WTC11 (cell line): ENCODE measurements around the gene CHADL. TPM values are rescaled to one million over a fixed set of nuclear protein-coding genes. Genes with fewer than 3 reads are reported as not detected.

ENCODE experiments used
- ATF1 ChIP-seq: sonication (generic); formaldehyde crosslinking; IDR thresholded peaks from 2 replicates; pipeline ENCODE4 v1.8.1; 2023; ENCODE audit warnings: mild to moderate bottlenecking, moderate library complexity, missing genetic modification reagents
- CREB1 ChIP-seq: sonication (generic); formaldehyde crosslinking; IDR thresholded peaks from 2 replicates; pipeline ENCODE4 v1.8.0; 2023; ENCODE audit warnings: mild to moderate bottlenecking, missing genetic modification reagents
- ELF4 ChIP-seq: sonication (generic); formaldehyde crosslinking; IDR thresholded peaks from 2 replicates; pipeline ENCODE4 v1.8.1; 2022; ENCODE audit warnings: low read depth, mild to moderate bottlenecking, moderate library complexity, missing genetic modification reagents
- ETV6 ChIP-seq: sonication (generic); formaldehyde crosslinking; IDR thresholded peaks from 2 replicates; pipeline ENCODE4 v1.8.1; 2022; ENCODE audit warnings: mild to moderate bottlenecking, missing genetic modification reagents
- GRHL2 ChIP-seq: fragments of 250-450 bp; sonication (Bioruptor Pico); IDR thresholded peaks from 2 replicates; pipeline ENCODE4 v1.8.0; 2022; ENCODE audit warnings: mild to moderate bottlenecking, moderate library complexity; ENCODE audit not compliant: insufficient replicate concordance, severe bottlenecking
- JUN ChIP-seq: sonication (generic); formaldehyde crosslinking; IDR thresholded peaks from 2 replicates; pipeline ENCODE4 v1.8.0; 2023; ENCODE audit warnings: mild to moderate bottlenecking, missing genetic modification reagents
- NFATC4 ChIP-seq: fragments of 250-450 bp; sonication (Bioruptor Pico); IDR thresholded peaks from 2 replicates; pipeline ENCODE4 v1.9.0; 2021; ENCODE audit warnings: mild to moderate bottlenecking
- NFYB ChIP-seq: sonication (generic); formaldehyde crosslinking; conservative IDR thresholded peaks from 2 replicates; pipeline ENCODE4 v1.8.0; 2022; ENCODE audit warnings: low read depth, missing genetic modification reagents
- RELA ChIP-seq: sonication (generic); formaldehyde crosslinking; IDR thresholded peaks from 2 replicates; pipeline ENCODE4 v1.8.1; 2022; ENCODE audit warnings: missing genetic modification reagents, mild to moderate bottlenecking, borderline replicate concordance
- SMAD3 ChIP-seq: sonication (generic); formaldehyde crosslinking; IDR thresholded peaks from 2 replicates; pipeline ENCODE4 v1.8.0; 2022; ENCODE audit warnings: missing genetic modification reagents, mild to moderate bottlenecking, borderline replicate concordance
- SP1 ChIP-seq: sonication (generic); formaldehyde crosslinking; conservative IDR thresholded peaks from 2 replicates; pipeline ENCODE4 v1.8.1; 2022; ENCODE audit warnings: missing genetic modification reagents
- TEAD1 ChIP-seq: sonication (generic); formaldehyde crosslinking; IDR thresholded peaks from 2 replicates; pipeline ENCODE4 v1.8.0; 2022; ENCODE audit warnings: mild to moderate bottlenecking, missing genetic modification reagents
- TEAD4 ChIP-seq: sonication (generic); formaldehyde crosslinking; IDR thresholded peaks from 2 replicates; pipeline ENCODE4 v1.8.0; 2022; ENCODE audit warnings: mild to moderate bottlenecking, missing genetic modification reagents
- TP53 ChIP-seq: sonication (generic); formaldehyde crosslinking; IDR thresholded peaks from 2 replicates; pipeline ENCODE4 v1.8.1; 2023; ENCODE audit warnings: mild to moderate bottlenecking, missing genetic modification reagents
- ZBTB21 ChIP-seq: sonication (generic); formaldehyde crosslinking; IDR thresholded peaks from 2 replicates; pipeline ENCODE4 v1.8.1; 2023; ENCODE audit warnings: mild to moderate bottlenecking, missing genetic modification reagents, borderline replicate concordance
- ZNF232 ChIP-seq: sonication (generic); formaldehyde crosslinking; IDR thresholded peaks from 2 replicates; pipeline ENCODE4 v1.8.0; 2022; ENCODE audit warnings: mild to moderate bottlenecking, missing genetic modification reagents
- ZNF317 ChIP-seq: sonication (generic); formaldehyde crosslinking; IDR thresholded peaks from 2 replicates; pipeline ENCODE4 v1.8.1; 2023; ENCODE audit warnings: low read depth, mild to moderate bottlenecking, moderate library complexity, missing genetic modification reagents, borderline replicate concordance
- total RNA-seq: library from RNA; stranded (reverse); gene quantifications from 3 replicates; pipeline ENCODE4 v1.2.3, GENCODE V29; 2021
- TF ChIP-seq, protein P1 (sequence below): sonication (generic); formaldehyde crosslinking; IDR thresholded peaks from 2 replicates; pipeline ENCODE4 v1.8.1; 2023; ENCODE audit warnings: mild to moderate bottlenecking, moderate library complexity, missing genetic modification reagents
- TF ChIP-seq, protein P2 (sequence below): sonication (generic); formaldehyde crosslinking; IDR thresholded peaks from 2 replicates; pipeline ENCODE4 v1.8.0; 2022; ENCODE audit warnings: mild to moderate bottlenecking, missing genetic modification reagents
- TF ChIP-seq, protein P3 (sequence below): sonication (generic); formaldehyde crosslinking; IDR thresholded peaks from 2 replicates; pipeline ENCODE4 v1.8.1; 2023; ENCODE audit warnings: mild to moderate bottlenecking, missing genetic modification reagents
- TF ChIP-seq, protein P4 (sequence below): sonication (generic); formaldehyde crosslinking; IDR thresholded peaks from 2 replicates; pipeline ENCODE4 v1.8.0; 2022; ENCODE audit warnings: mild to moderate bottlenecking, missing genetic modification reagents
- TF ChIP-seq, protein P5 (sequence below): sonication (generic); formaldehyde crosslinking; IDR thresholded peaks from 2 replicates; pipeline ENCODE4 v1.8.0; 2023; ENCODE audit warnings: missing genetic modification reagents
- TF ChIP-seq, protein P6 (sequence below): sonication (generic); formaldehyde crosslinking; IDR thresholded peaks from 2 replicates; pipeline ENCODE4 v1.8.0; 2023; ENCODE audit warnings: mild to moderate bottlenecking, missing genetic modification reagents
- TF ChIP-seq, protein P7 (sequence below): fragments of 250-450 bp; sonication (Bioruptor Pico); IDR thresholded peaks from 2 replicates; pipeline ENCODE4 v1.9.0; 2021; ENCODE audit warnings: mild to moderate bottlenecking, borderline replicate concordance

Gene CHADL
- total RNA-seq, 1 experiment from 2014 or later, result 1.2 TPM

DNA sequence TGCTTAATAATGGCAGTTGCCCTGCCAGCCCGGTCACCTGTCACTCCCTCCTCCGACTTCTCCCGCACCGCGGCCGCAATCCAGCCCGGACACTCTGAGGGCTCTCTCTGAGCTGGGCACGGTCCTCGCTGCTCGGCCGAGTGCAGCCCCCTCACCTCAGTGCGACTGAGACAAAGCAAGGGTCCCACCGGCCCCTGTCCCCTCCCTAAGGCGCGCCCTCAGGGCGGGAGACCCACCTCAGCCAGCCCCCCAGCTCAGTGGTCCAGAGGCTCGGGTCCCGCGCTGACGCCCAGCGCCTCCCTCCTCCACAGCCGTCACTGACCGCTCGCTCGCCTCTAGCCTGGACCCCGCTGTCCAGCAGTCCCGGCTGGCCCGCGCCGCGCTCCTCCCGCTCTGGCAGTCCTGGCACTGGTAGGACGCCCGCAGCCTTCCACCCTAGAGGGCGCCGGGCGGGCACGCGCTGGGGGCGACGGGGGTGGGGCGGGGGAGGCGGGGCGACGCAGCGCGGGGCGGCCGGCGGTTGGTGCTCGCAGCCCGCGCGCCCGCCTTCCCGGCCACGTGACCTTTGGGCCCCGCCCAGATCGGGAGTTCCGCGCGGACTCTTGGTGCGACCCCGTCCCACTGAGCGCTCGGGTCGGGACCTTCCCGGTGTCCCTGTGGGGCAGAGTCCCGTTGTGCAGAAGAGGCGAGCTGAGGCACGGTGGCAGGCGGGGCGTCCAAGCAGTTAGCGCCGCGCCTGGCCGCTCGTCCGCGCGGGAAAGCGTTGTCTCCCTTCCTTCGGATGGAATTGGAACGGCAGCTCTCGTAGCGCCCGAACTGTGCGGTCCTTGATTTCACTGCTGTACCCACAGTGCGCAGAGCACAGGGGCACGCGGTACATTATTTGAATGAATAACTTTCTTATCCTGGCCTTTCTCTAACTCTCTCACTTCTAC is 43.4 kb downstream of the CHADL start (continued):
- TF ChIP-seq ETV6 (CRISPR knock-in tag) (peak; percentile 51; the same call in 1 of the 2 replicates), SP1 (CRISPR knock-in tag) (peak; percentile 88), TP53 (peak; percentile 25; the same call in 1 of the 2 replicates), TEAD4 (CRISPR knock-in tag) (no peak), CREB1 (CRISPR knock-in tag) (no peak), SMAD3 (CRISPR knock-in tag) (no peak), ATF1 (peak; percentile 61; the same call in 1 of the 2 replicates), RELA (no peak), ZNF317 (no peak; the same call in 1 of the 2 replicates), NFYB (CRISPR knock-in tag) (no peak; the same call in 1 of the 2 replicates), ELF4 (CRISPR knock-in tag) (no peak), JUN (0 out of 2 replicates have a peak, but pooled peaks have one; percentile 27), NFATC4 (CRISPR knock-in tag) (no peak), ZNF232 (peak; percentile 31; the same call in 1 of the 2 replicates), TEAD1 (CRISPR knock-in tag) (no peak), ZBTB21 (peak; percentile 14; the same call in 1 of the 2 replicates), GRHL2 (no peak)
- TF ChIP-seq, protein P1, sequence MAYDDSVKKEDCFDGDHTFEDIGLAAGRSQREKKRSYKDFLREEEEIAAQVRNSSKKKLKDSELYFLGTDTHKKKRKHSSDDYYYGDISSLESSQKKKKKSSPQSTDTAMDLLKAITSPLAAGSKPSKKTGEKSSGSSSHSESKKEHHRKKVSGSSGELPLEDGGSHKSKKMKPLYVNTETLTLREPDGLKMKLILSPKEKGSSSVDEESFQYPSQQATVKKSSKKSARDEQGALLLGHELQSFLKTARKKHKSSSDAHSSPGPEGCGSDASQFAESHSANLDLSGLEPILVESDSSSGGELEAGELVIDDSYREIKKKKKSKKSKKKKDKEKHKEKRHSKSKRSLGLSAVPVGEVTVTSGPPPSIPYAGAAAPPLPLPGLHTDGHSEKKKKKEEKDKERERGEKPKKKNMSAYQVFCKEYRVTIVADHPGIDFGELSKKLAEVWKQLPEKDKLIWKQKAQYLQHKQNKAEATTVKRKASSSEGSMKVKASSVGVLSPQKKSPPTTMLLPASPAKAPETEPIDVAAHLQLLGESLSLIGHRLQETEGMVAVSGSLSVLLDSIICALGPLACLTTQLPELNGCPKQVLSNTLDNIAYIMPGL (CRISPR knock-in tag), result 0 out of 2 replicates have a peak, but pooled peaks have one; percentile 21
- TF ChIP-seq, protein P2, sequence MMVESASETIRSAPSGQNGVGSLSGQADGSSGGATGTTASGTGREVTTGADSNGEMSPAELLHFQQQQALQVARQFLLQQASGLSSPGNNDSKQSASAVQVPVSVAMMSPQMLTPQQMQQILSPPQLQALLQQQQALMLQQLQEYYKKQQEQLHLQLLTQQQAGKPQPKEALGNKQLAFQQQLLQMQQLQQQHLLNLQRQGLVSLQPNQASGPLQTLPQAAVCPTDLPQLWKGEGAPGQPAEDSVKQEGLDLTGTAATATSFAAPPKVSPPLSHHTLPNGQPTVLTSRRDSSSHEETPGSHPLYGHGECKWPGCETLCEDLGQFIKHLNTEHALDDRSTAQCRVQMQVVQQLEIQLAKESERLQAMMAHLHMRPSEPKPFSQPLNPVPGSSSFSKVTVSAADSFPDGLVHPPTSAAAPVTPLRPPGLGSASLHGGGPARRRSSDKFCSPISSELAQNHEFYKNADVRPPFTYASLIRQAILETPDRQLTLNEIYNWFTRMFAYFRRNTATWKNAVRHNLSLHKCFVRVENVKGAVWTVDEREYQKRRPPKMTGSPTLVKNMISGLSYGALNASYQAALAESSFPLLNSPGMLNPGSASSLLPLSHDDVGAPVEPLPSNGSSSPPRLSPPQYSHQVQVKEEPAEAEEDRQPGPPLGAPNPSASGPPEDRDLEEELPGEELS, result 0 out of 2 replicates have a peak, but pooled peaks have one; percentile 24
- TF ChIP-seq, protein P3, sequence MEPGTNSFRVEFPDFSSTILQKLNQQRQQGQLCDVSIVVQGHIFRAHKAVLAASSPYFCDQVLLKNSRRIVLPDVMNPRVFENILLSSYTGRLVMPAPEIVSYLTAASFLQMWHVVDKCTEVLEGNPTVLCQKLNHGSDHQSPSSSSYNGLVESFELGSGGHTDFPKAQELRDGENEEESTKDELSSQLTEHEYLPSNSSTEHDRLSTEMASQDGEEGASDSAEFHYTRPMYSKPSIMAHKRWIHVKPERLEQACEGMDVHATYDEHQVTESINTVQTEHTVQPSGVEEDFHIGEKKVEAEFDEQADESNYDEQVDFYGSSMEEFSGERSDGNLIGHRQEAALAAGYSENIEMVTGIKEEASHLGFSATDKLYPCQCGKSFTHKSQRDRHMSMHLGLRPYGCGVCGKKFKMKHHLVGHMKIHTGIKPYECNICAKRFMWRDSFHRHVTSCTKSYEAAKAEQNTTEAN (CRISPR knock-in tag), result no peak
- TF ChIP-seq, protein P4, sequence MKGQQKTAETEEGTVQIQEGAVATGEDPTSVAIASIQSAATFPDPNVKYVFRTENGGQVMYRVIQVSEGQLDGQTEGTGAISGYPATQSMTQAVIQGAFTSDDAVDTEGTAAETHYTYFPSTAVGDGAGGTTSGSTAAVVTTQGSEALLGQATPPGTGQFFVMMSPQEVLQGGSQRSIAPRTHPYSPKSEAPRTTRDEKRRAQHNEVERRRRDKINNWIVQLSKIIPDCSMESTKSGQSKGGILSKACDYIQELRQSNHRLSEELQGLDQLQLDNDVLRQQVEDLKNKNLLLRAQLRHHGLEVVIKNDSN, result peak; percentile 93
- TF ChIP-seq, protein P5, sequence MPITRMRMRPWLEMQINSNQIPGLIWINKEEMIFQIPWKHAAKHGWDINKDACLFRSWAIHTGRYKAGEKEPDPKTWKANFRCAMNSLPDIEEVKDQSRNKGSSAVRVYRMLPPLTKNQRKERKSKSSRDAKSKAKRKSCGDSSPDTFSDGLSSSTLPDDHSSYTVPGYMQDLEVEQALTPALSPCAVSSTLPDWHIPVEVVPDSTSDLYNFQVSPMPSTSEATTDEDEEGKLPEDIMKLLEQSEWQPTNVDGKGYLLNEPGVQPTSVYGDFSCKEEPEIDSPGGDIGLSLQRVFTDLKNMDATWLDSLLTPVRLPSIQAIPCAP (CRISPR knock-in tag), result no peak
- TF ChIP-seq, protein P6, sequence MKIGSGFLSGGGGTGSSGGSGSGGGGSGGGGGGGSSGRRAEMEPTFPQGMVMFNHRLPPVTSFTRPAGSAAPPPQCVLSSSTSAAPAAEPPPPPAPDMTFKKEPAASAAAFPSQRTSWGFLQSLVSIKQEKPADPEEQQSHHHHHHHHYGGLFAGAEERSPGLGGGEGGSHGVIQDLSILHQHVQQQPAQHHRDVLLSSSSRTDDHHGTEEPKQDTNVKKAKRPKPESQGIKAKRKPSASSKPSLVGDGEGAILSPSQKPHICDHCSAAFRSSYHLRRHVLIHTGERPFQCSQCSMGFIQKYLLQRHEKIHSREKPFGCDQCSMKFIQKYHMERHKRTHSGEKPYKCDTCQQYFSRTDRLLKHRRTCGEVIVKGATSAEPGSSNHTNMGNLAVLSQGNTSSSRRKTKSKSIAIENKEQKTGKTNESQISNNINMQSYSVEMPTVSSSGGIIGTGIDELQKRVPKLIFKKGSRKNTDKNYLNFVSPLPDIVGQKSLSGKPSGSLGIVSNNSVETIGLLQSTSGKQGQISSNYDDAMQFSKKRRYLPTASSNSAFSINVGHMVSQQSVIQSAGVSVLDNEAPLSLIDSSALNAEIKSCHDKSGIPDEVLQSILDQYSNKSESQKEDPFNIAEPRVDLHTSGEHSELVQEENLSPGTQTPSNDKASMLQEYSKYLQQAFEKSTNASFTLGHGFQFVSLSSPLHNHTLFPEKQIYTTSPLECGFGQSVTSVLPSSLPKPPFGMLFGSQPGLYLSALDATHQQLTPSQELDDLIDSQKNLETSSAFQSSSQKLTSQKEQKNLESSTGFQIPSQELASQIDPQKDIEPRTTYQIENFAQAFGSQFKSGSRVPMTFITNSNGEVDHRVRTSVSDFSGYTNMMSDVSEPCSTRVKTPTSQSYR (CRISPR knock-in tag), result no peak
- TF ChIP-seq, protein P7, sequence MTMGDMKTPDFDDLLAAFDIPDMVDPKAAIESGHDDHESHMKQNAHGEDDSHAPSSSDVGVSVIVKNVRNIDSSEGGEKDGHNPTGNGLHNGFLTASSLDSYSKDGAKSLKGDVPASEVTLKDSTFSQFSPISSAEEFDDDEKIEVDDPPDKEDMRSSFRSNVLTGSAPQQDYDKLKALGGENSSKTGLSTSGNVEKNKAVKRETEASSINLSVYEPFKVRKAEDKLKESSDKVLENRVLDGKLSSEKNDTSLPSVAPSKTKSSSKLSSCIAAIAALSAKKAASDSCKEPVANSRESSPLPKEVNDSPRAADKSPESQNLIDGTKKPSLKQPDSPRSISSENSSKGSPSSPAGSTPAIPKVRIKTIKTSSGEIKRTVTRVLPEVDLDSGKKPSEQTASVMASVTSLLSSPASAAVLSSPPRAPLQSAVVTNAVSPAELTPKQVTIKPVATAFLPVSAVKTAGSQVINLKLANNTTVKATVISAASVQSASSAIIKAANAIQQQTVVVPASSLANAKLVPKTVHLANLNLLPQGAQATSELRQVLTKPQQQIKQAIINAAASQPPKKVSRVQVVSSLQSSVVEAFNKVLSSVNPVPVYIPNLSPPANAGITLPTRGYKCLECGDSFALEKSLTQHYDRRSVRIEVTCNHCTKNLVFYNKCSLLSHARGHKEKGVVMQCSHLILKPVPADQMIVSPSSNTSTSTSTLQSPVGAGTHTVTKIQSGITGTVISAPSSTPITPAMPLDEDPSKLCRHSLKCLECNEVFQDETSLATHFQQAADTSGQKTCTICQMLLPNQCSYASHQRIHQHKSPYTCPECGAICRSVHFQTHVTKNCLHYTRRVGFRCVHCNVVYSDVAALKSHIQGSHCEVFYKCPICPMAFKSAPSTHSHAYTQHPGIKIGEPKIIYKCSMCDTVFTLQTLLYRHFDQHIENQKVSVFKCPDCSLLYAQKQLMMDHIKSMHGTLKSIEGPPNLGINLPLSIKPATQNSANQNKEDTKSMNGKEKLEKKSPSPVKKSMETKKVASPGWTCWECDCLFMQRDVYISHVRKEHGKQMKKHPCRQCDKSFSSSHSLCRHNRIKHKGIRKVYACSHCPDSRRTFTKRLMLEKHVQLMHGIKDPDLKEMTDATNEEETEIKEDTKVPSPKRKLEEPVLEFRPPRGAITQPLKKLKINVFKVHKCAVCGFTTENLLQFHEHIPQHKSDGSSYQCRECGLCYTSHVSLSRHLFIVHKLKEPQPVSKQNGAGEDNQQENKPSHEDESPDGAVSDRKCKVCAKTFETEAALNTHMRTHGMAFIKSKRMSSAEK (CRISPR knock-in tag), result no peak
